Osteocyte (in vitro differentiated cells): ENCODE measurements around the gene VPS37C. TPM values are rescaled to one million over a fixed set of nuclear protein-coding genes. Genes with fewer than 3 reads are reported as not detected.

Source experiments
- DNase-seq: peaks from one replicate; pipeline ENCODE4 v3.0.0; 2021; ENCODE audit warnings: mixed read lengths; ENCODE audit not compliant: unreplicated experiment; ENCODE audit errors: extremely low spot score
- H3K27ac Mint-ChIP-seq: one replicate; pipeline ENCODE4 v1.8.0; 2021; ENCODE audit warnings: mild to moderate bottlenecking, mixed read lengths; ENCODE audit not compliant: unreplicated experiment
- H3K27me3 Mint-ChIP-seq: one replicate; pipeline ENCODE4 v1.8.0; 2021; ENCODE audit warnings: mixed read lengths; ENCODE audit not compliant: unreplicated experiment
- H3K36me3 Mint-ChIP-seq: one replicate; pipeline ENCODE4 v1.8.0; 2021; ENCODE audit warnings: mixed read lengths; ENCODE audit not compliant: unreplicated experiment
- H3K4me1 Mint-ChIP-seq: one replicate; pipeline ENCODE4 v1.8.0; 2021; ENCODE audit warnings: mixed read lengths; ENCODE audit not compliant: unreplicated experiment
- H3K4me3 Mint-ChIP-seq: one replicate; pipeline ENCODE4 v1.8.0; 2021; ENCODE audit warnings: mild to moderate bottlenecking, moderate library complexity, mixed read lengths; ENCODE audit not compliant: unreplicated experiment
- H3K9me3 Mint-ChIP-seq: one replicate; pipeline ENCODE4 v1.8.0; 2021; ENCODE audit warnings: mixed read lengths; ENCODE audit not compliant: unreplicated experiment
- total RNA-seq: library from RNA; stranded (reverse); gene quantifications from 2 replicates; pipeline ENCODE4 v1.2.1, GENCODE V29; 2021
- TF ChIP-seq, protein P1 (sequence below): fragments of 200-600 bp; sonication (generic); IDR thresholded peaks from 2 replicates; pipeline ENCODE4 v1.5.0; 2021; ENCODE audit warnings: antibody characterized with exemption, mild to moderate bottlenecking, moderate library complexity

Gene VPS37C
- total RNA-seq, 1 donor from 2014 or later = 21.2 TPM

DNA sequence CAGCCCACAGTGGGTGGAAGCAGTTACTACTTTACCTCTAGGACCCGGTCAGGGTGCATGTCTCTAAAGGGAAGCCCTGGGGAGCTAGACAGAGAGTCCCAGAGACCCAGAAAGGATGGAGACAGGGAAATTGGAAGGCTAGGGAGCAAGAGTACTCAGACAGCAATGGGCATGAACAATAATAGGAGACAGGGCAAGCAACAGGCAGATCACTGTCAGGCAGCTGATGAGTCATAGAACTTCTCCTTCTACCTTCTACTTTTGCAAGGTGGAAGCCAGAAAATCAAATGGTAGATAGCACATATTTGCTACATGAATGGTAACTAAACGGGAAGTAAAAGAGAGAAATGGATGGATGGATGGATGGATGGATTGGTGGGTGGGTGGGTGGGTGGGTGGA, 39.3 kb downstream of the VPS37C start:
- Mint-ChIP-seq H3K27ac (no peak overlapping the region), H3K36me3 (no peaks in the 10 kb centered on the region), H3K9me3 (no peaks in the 10 kb centered on the region), H3K27me3 (peaks cover 5% of the 10 kb centered on the region), H3K4me1 (no peaks in the 10 kb centered on the region), H3K4me3 (no peak overlapping the region)
- DNase-seq = no peak
- TF ChIP-seq, protein P1, sequence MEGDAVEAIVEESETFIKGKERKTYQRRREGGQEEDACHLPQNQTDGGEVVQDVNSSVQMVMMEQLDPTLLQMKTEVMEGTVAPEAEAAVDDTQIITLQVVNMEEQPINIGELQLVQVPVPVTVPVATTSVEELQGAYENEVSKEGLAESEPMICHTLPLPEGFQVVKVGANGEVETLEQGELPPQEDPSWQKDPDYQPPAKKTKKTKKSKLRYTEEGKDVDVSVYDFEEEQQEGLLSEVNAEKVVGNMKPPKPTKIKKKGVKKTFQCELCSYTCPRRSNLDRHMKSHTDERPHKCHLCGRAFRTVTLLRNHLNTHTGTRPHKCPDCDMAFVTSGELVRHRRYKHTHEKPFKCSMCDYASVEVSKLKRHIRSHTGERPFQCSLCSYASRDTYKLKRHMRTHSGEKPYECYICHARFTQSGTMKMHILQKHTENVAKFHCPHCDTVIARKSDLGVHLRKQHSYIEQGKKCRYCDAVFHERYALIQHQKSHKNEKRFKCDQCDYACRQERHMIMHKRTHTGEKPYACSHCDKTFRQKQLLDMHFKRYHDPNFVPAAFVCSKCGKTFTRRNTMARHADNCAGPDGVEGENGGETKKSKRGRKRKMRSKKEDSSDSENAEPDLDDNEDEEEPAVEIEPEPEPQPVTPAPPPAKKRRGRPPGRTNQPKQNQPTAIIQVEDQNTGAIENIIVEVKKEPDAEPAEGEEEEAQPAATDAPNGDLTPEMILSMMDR = no peak

DNA sequence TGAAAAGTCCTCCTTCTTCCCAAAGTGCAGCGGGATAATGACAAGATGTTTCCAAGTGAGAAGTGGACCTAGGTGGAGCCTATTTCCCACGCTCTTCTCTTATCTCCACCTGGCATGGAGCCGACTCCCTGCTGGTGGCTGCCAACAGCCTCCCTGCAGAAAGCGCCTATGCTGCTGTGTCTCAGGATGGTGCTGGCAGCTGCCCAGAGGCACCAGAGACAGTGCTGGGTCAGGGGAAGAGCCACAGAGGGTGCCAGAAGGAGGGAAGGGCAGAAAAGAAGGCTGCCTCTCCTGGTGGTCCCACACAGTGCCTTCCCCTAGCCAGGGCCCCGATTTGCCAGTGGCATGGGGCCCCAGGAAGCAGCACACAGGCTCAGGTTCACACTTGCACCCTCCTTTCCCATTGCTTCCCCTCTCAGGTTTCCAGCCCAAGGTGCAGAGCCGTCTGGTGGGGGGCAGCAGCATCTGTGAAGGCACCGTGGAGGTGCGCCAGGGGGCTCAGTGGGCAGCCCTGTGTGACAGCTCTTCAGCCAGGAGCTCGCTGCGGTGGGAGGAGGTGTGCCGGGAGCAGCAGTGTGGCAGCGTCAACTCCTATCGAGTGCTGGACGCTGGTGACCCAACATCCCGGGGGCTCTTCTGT, 39.9 kb downstream of the VPS37C start:
- DNase-seq = no peak

DNA sequence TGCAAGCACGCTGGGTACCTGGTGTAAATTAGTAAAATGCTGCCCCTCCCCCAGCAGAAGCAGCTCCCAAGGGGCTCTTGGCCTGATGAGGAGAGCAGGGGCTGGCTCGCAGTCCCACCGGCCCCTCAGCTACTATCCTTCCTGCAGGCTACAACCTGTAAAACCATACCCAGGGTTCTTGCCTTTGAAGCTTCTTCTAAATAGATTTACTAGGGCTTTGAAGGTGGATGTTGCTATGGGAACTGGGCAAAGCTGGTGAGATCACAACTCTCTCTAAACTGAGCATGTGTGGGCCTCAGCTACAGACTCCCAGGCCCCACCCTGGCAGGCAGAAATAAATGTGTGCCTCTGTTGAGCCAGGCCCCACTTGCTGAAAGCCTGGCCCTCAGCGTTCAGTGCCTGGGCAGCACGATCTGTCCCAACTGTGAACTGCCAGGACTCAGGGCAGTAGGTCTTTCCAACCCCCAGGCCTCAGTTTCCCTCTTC, 40.5 kb downstream of the VPS37C start:
- Mint-ChIP-seq H3K27me3 (peaks cover 5% of the 10 kb centered on the region), H3K27ac (no peak overlapping the region), H3K4me3 (no peak overlapping the region), H3K9me3 (no peaks in the 10 kb centered on the region), H3K4me1 (no peaks in the 10 kb centered on the region), H3K36me3 (no peaks in the 10 kb centered on the region)
- no peak for DNase-seq
- TF ChIP-seq, protein P1 = no peak

More for the DNA sequence above, 39.9 kb downstream of the VPS37C start:
- H3K4me3 Mint-ChIP-seq = no peak overlapping the region
- no peaks in the 10 kb centered on the region for H3K9me3 Mint-ChIP-seq
- H3K36me3 Mint-ChIP-seq = no peaks in the 10 kb centered on the region
- no peak overlapping the region for H3K27ac Mint-ChIP-seq
- H3K4me1 Mint-ChIP-seq = no peaks in the 10 kb centered on the region
- H3K27me3 Mint-ChIP-seq = peaks cover 5% of the 10 kb centered on the region
- TF ChIP-seq, protein P1 = no peak

DNA sequence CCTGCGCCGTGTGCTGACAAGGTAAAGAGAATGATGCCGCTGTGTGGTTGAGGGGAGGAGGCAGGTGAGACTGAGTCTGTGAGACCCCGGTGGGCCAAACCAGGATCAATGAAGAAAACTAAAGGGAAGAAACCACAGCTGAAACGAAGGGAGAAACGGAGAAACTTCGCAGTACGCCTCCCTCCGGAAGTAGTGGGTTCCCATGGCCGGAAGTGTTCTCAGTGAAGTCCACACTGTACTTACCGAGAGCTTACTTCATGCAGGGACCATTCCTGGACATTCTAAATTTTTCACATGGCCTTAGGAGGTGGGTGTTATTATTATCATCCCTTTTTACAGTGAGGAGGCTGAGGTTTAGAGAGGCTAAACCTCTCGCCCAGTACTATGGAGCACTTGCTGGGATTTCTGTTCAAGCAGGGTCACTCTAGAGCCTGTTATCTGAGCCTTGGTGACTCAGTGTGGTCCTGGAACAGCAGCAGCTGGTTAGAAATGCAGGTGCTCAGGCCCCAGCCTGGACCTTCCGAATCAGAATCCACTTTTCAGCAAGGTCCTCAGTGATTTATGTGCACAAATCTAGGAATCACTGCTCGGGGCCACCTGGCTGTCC, 41.0 kb downstream of the VPS37C start:
- no peak for DNase-seq
- Mint-ChIP-seq H3K4me1 (no peaks in the 10 kb centered on the region), H3K27ac (no peak overlapping the region), H3K4me3 (no peak overlapping the region), H3K27me3 (peaks cover 5% of the 10 kb centered on the region), H3K9me3 (no peaks in the 10 kb centered on the region), H3K36me3 (no peaks in the 10 kb centered on the region)
- TF ChIP-seq, protein P1 = no peak

DNA sequence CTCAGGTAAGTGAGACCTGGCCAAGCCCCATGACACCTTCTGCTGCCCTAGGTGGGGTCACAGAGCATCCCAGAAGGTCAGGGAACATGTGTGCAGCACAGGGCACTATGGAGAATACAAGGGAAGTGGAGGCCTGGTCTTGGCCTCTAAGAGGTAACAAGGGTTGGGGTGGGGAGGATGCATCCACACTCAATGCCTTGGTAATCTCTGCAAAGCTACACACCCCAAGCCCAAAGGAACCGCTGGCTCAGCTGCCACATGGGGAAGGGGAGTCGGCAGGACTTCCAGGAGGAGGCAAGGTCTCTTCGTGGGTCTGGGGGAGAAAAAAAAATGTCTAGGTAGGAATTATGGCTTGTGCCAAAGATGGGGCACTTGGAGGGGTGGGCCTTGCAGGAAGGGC, 41.7 kb downstream of the VPS37C start:
- TF ChIP-seq, protein P1 = no peak
- peaks cover 5% of the 10 kb centered on the region for H3K27me3 Mint-ChIP-seq
- no peak for DNase-seq
- no peak overlapping the region for H3K4me3 Mint-ChIP-seq
- no peak overlapping the region for H3K27ac Mint-ChIP-seq
- no peaks in the 10 kb centered on the region for H3K9me3 Mint-ChIP-seq
- H3K4me1 Mint-ChIP-seq = no peaks in the 10 kb centered on the region
- no peaks in the 10 kb centered on the region for H3K36me3 Mint-ChIP-seq
